HepG2 (cell line): ENCODE results near the gene SMKR1. TPM values are rescaled to one million over a fixed set of nuclear protein-coding genes. Genes with fewer than 3 reads are reported as not detected.

Source experiments
- ATAC-seq: fragments of 200-7000 bp; cut with Tn5 transposase; 3 replicates; pipeline ENCODE4 v1.9.1; 2020; ENCODE audit warnings: mild to moderate bottlenecking, moderate library complexity
- BruUV-seq: library from RNA; stranded (reverse); fragments of 400-500 nt; replicated peaks from 2 replicates; lab custom pipeline; 2021; lab: Mats Ljungman, UMichigan
- CTCF ChIA-PET: fragments of 300-600 bp; formaldehyde crosslinking; extraction: SDS; loops from one replicate; lab custom pipeline; 2021; ENCODE audit warnings: low total read pairs, inconsistent platforms, low intra/inter-chr PET ratio; lab: Yijun Ruan, JAX
- POLR2A ChIA-PET: fragments of 350-600 bp; sonication (Branson Sonifier 250); formaldehyde crosslinking; loops from one replicate; lab custom pipeline; 2020; ENCODE audit warnings: antibody characterized with exemption, inconsistent platforms; lab: Yijun Ruan, JAX
- DNase-seq: peaks from one replicate; pipeline ENCODE4 v3.0.0-alpha.2; 2015; ENCODE audit warnings: low spot score
- FAIRE-seq: peaks from 3 replicates; lab custom pipeline; 2011; peaks lifted over from hg19 to GRCh38; lab: Jason Lieb, UNC
- H2AFZ ChIP-seq: one replicate; pipeline ENCODE4 v1.6.1; 2011; ENCODE audit warnings: low read length, inconsistent platforms
- H3K27ac ChIP-seq: fragments of 300-600 bp; 3 replicates; pipeline ENCODE4 v1.8.0; 2011; ENCODE audit warnings: mixed run types, mild to moderate bottlenecking, mixed read lengths, low read length, inconsistent platforms; ENCODE audit not compliant: insufficient read depth; ENCODE audit errors: extremely low read length
- H3K27me3 ChIP-seq, 2 experiments: fragments of 200-600 bp in 1 of 2; 2 replicates in 1 of 2; 3 replicates in 1 of 2; pipeline versions ENCODE4 v1.6.0 to v1.8.0; 2011; ENCODE audit warnings: low read length in 2 of 2, mild to moderate bottlenecking in 2 of 2, moderate library complexity in 2 of 2, inconsistent platforms in 1 of 2; ENCODE audit not compliant: insufficient read depth in 2 of 2, control insufficient read depth in 1 of 2
- H3K36me3 ChIP-seq, 2 experiments: fragments of 200-600 bp in 1 of 2; replicated peaks in 1 of 2; 2 replicates in 1 of 2; 3 replicates in 1 of 2; pipeline versions ENCODE4 v1.5.1 to v1.8.0; 2011; ENCODE audit warnings: low read length in 2 of 2, inconsistent platforms in 1 of 2; ENCODE audit not compliant: insufficient read depth in 2 of 2, control insufficient read depth in 1 of 2
- H3K4me1 ChIP-seq: 2 replicates; pipeline ENCODE4 v1.5.1; 2012; ENCODE audit warnings: low read length, inconsistent platforms; ENCODE audit not compliant: insufficient read depth
- H3K4me2 ChIP-seq: 2 replicates; pipeline ENCODE4 v1.6.0; 2011; ENCODE audit warnings: low read depth, low read length, inconsistent platforms
- H3K4me3 ChIP-seq, 3 experiments: fragments of 200-600 bp in 1 of 3; sonication (generic), shearing (Covaris generic) in 1 of 3; replicated peaks in 1 of 3; 2 replicates each; pipeline ENCODE4 v1.5.1; 2011 to 2016; ENCODE audit warnings: low read length in 3 of 3, inconsistent platforms in 2 of 3, low read depth in 2 of 3, mild to moderate bottlenecking in 2 of 3, control low read depth in 1 of 3, mixed read lengths in 1 of 3; ENCODE audit not compliant: insufficient read depth in 1 of 3
- H3K79me2 ChIP-seq: one replicate; pipeline ENCODE4 v1.6.1; 2011; ENCODE audit warnings: low read length, inconsistent platforms; ENCODE audit not compliant: insufficient read depth
- H3K9ac ChIP-seq: 2 replicates; pipeline ENCODE4 v1.6.0; 2011; ENCODE audit warnings: mild to moderate bottlenecking, low read depth, low read length, inconsistent platforms; ENCODE audit not compliant: insufficient read depth
- H3K9me3 ChIP-seq: 2 replicates; pipeline ENCODE4 v1.5.1; 2012; ENCODE audit warnings: mild to moderate bottlenecking, low read length
- H4K20me1 ChIP-seq: 2 replicates; pipeline ENCODE4 v1.6.0; 2011; ENCODE audit warnings: inconsistent platforms, mild to moderate bottlenecking, low read length, moderate library complexity; ENCODE audit not compliant: insufficient read depth
- DNMT3B ChIP-seq: conservative IDR thresholded peaks from 2 replicates; pipeline ENCODE4 v1.6.1; 2016; ENCODE audit warnings: missing biosample characterization, control low read depth
- NR2C2 ChIP-seq: sonication (generic); formaldehyde crosslinking; IDR thresholded peaks from 2 replicates; pipeline ENCODE4 v1.4.0; 2020; ENCODE audit warnings: missing genetic modification reagents, mild to moderate bottlenecking, moderate library complexity, borderline replicate concordance
- TRIM24 ChIP-seq: sonication (generic); formaldehyde crosslinking; IDR thresholded peaks from 2 replicates; pipeline ENCODE4 v1.8.0; 2022; ENCODE audit warnings: mild to moderate bottlenecking, missing genetic modification reagents
- ZEB1 ChIP-seq: IDR thresholded peaks from 2 replicates; pipeline ENCODE4 v1.6.1; 2012; ENCODE audit warnings: mild to moderate bottlenecking, low read depth, inconsistent platforms; ENCODE audit not compliant: insufficient replicate concordance
- ZMYM3 ChIP-seq: sonication (generic); formaldehyde crosslinking; IDR thresholded peaks from 2 replicates; pipeline ENCODE4 v1.5.1; 2020; ENCODE audit warnings: mild to moderate bottlenecking, missing genetic modification reagents
- ZNF335 ChIP-seq: sonication (generic); formaldehyde crosslinking; IDR thresholded peaks from 2 replicates; pipeline ENCODE4 v1.4.0; 2020; ENCODE audit warnings: missing genetic modification reagents
- ZNF598 ChIP-seq: sonication (generic); formaldehyde crosslinking; IDR thresholded peaks from 2 replicates; pipeline ENCODE4 v1.5.1; 2020; ENCODE audit warnings: mild to moderate bottlenecking, missing genetic modification reagents, borderline replicate concordance
- WGBS: methylation state at CpG from one replicate; pipeline ENCODE4 v1.1.6; 2017; ENCODE audit warnings: low lambda C conversion rate; 5-methylcytosine and 5-hydroxymethylcytosine counted together
- in situ Hi-C: cut with HindIII; loops from 2 replicates; pipeline ENCODE4 v1.10.0; 2017; ENCODE audit warnings: low pct_unique_long_range_greater_than_20kb; ENCODE audit not compliant: extremely low pct_ligation_motif_present
- intact Hi-C: fragments of 100-400 bp; cut with micrococcal nuclease; formaldehyde crosslinking; loops from one replicate; pipeline ENCODE4 v1.10.0; 2022; ENCODE audit not compliant: unreplicated experiment
- polyA plus RNA-seq, 8 experiments: library from polyadenylated mRNA; depleted of rRNA in 3 of 8; stranded (reverse) in 7 of 8; unstranded in 1 of 8; fragments of >200 nt; fragmentation: Illumina TruSeq in 4 of 8; extraction: Trizol in 4 of 8; gene quantifications; 2 replicates each; pipeline versions ENCODE4 v1.2.1 to v1.2.3, GENCODE V29; 2011 to 2016; ENCODE audit warnings: low read depth in 4 of 8, missing spikeins in 1 of 8, mixed read lengths in 1 of 8; ENCODE audit not compliant: insufficient read depth in 1 of 8
- total RNA-seq, 5 experiments: library from RNA; depleted of rRNA; stranded (reverse); fragments of >200 nt; fragmentation: Illumina TruSeq; extraction: Trizol; gene quantifications; 2 replicates each; pipeline ENCODE4 v1.2.3, GENCODE V29; 2016; ENCODE audit warnings: low read depth in 1 of 5
- TF ChIP-seq, protein P1 (sequence below): sonication (generic); formaldehyde crosslinking; IDR thresholded peaks from 2 replicates; pipeline ENCODE4 v1.5.0; 2020; ENCODE audit warnings: mild to moderate bottlenecking, missing genetic modification reagents, borderline replicate concordance

SMKR1 gene
- total and polyA plus RNA-seq, 2 of the 13 experiments (the other 11 are each of a cell fraction or from before 2014, with no cell fraction given) = 0.07 TPM; not detected in 1

DNA sequence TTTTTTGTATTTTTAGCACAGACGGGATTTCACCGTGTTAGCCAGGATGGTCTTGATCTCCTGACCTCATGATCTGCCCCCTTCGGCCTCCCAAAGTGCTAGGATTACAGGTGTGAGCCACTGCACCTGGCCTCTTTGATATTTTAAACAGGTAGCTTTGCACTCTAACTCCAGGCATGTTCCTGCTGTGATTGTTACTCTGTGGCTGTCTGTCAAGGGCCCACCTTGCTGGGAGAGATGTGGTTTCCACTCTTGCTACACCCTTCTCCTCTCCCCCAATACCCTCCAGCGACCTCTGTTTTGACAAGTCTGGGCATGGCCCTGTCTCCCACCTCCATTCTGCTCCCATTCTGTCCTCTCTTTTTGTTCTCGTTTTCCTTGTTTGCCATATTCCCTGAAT is 17.1 kb downstream of the SMKR1 start:
- Histone ChIP-seq H3K9me3 (no peaks in the 10 kb centered on the region), H2AFZ (no peak overlapping the region), H3K4me2 (no peak overlapping the region), H3K4me1 (peaks cover 11% of the 10 kb centered on the region; the same call in 1 of the 2 replicates)
- FAIRE-seq = no peak
- 5% methylated on average over 5 of the region's 5 CpGs for WGBS
- no peak for TF ChIP-seq ZNF598 (CRISPR knock-in tag)
- no peak for TF ChIP-seq TRIM24 (CRISPR knock-in tag)
- no peak for TF ChIP-seq NR2C2 (CRISPR knock-in tag)
- TF ChIP-seq ZMYM3 (CRISPR knock-in tag) = no peak
- TF ChIP-seq DNMT3B (CRISPR knock-in tag) = no peak
- TF ChIP-seq, protein P1, sequence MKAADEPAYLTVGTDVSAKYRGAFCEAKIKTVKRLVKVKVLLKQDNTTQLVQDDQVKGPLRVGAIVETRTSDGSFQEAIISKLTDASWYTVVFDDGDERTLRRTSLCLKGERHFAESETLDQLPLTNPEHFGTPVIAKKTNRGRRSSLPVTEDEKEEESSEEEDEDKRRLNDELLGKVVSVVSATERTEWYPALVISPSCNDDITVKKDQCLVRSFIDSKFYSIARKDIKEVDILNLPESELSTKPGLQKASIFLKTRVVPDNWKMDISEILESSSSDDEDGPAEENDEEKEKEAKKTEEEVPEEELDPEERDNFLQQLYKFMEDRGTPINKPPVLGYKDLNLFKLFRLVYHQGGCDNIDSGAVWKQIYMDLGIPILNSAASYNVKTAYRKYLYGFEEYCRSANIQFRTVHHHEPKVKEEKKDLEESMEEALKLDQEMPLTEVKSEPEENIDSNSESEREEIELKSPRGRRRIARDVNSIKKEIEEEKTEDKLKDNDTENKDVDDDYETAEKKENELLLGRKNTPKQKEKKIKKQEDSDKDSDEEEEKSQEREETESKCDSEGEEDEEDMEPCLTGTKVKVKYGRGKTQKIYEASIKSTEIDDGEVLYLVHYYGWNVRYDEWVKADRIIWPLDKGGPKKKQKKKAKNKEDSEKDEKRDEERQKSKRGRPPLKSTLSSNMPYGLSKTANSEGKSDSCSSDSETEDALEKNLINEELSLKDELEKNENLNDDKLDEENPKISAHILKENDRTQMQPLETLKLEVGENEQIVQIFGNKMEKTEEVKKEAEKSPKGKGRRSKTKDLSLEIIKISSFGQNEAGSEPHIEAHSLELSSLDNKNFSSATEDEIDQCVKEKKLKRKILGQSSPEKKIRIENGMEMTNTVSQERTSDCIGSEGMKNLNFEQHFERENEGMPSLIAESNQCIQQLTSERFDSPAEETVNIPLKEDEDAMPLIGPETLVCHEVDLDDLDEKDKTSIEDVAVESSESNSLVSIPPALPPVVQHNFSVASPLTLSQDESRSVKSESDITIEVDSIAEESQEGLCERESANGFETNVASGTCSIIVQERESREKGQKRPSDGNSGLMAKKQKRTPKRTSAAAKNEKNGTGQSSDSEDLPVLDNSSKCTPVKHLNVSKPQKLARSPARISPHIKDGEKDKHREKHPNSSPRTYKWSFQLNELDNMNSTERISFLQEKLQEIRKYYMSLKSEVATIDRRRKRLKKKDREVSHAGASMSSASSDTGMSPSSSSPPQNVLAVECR (CRISPR knock-in tag) = no peak
- no peak for TF ChIP-seq ZEB1
- no peak for TF ChIP-seq ZNF335 (CRISPR knock-in tag)
- TF ChIP-seq, all 625 proteins: peak for 0
- ChIA-PET CTCF (no interaction called here), POLR2A (no interaction called here)
- Histone ChIP-seq H3K27me3 (peaks cover under 1 to 16% of the 10 kb centered on the region in 2 experiments; a peak in 3 of 5 replicates), H3K79me2 (no peaks in the 10 kb centered on the region), H3K4me3 (no peak overlapping the region), H4K20me1 (no peaks in the 10 kb centered on the region), H3K9ac (no peak overlapping the region), H3K36me3 (no peaks in the 10 kb centered on the region), H3K27ac (no peak overlapping the region)
- intact Hi-C loops = no loop called here
- in situ Hi-C loops = no loop called here
- ATAC-seq (no peak), DNase-seq (no peak)
- BruUV-seq = no TSS peak
